H1 (cell line): ENCODE results near the gene FNDC3A. TPM values are rescaled to one million over a fixed set of nuclear protein-coding genes. Genes with fewer than 3 reads are reported as not detected.

ENCODE experiments used
- RNF2 ChIP-seq: fragments of 200-900, 300-1000 bp; sonication (generic); IDR thresholded peaks from 2 replicates; pipeline ENCODE4 v1.7.1; 2016; ENCODE audit warnings: borderline replicate concordance, low read depth, mild to moderate bottlenecking, antibody characterized with exemption, low read length; ENCODE audit not compliant: poor library complexity, severe bottlenecking; ENCODE audit errors: missing control alignments
- SIN3A ChIP-seq, 2 experiments: IDR thresholded peaks in 1 of 2; conservative IDR thresholded peaks in 1 of 2; 2 replicates each; pipeline ENCODE4 v1.6.1; 2011 to 2012; ENCODE audit warnings: low read length in 2 of 2, improper control_type of control experiment in 1 of 2, low read depth in 1 of 2, mild to moderate bottlenecking in 1 of 2
- TCF12 ChIP-seq: IDR thresholded peaks from 2 replicates; pipeline ENCODE4 v1.6.1; 2011; ENCODE audit warnings: low read depth, mild to moderate bottlenecking, low read length
- YY1 ChIP-seq: IDR thresholded peaks from 2 replicates; pipeline ENCODE4 v1.6.1; 2011; ENCODE audit warnings: low read depth, mild to moderate bottlenecking, low read length
- polyA plus RNA-seq, 7 experiments: library from polyadenylated mRNA; depleted of rRNA in 3 of 7; stranded (reverse) in 5 of 7; unstranded in 2 of 7; fragments of >200 nt in 5 of 7; fragments of 200-250 nt in 2 of 7; gene quantifications; 1 replicate in 5 of 7; 2 replicates in 1 of 7; 4 replicates in 1 of 7; pipeline versions ENCODE4 v1.2.1 to v1.2.3, GENCODE V29; 2011 to 2013; ENCODE audit warnings: missing spikeins in 2 of 7, mixed read lengths in 2 of 7
- total RNA-seq: library from RNA; stranded (reverse); fragmentation: NEBNext Ultra II Directional; extraction: Animal tissue kit (Norgen Biotek cat#: 25700); gene quantifications from 2 replicates; pipeline ENCODE4 v1.2.1, GENCODE V29; 2021
- TF ChIP-seq, protein P1 (sequence below): IDR thresholded peaks from 2 replicates; pipeline ENCODE4 v1.6.1; 2011; ENCODE audit warnings: low read depth, mild to moderate bottlenecking, low read length; ENCODE audit not compliant: insufficient read depth

FNDC3A gene
- total and polyA plus RNA-seq, 2 of the 8 experiments (the other 6 are each of a cell fraction or from before 2014, with no cell fraction given): 14.6 to 26.0 TPM

- TF ChIP-seq YY1: no peak
- TF ChIP-seq, protein P1, sequence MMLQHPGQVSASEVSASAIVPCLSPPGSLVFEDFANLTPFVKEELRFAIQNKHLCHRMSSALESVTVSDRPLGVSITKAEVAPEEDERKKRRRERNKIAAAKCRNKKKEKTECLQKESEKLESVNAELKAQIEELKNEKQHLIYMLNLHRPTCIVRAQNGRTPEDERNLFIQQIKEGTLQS: no peak
- TF ChIP-seq SIN3A (conservative IDR thresholded peaks at IDR 0.05 in 1 of 2, IDR thresholded peaks at IDR 0.05 in 1 of 2; ENCODE audit: low read depth in 1 of 2, low read length in 2 of 2): no peak
- TF ChIP-seq TCF12: no peak
- no peak for TF ChIP-seq RNF2
- TF ChIP-seq, all 59 proteins: peak for 0
These were observed 14.3 kb upstream of the FNDC3A start (continued) for GRCh38 chr13:48961379-48961778.
